ENCODE measurements around the gene GYPE. TPM values are rescaled to one million over a fixed set of nuclear protein-coding genes. Genes with fewer than 3 reads are reported as not detected.

Gene GYPE
- total RNA-seq = 1.6 and 2.1 TPM in 2 replicates

GRCh38 chr4:143905440-143905839 is at the start of gene GYPE:
TSS of gene GYPE (minus strand) at chr4:143905559. CDS start at chr4:143905507, 52 bp downstream.

Other genes starting within 250 kb of the GYPE start
- not detected in 2 replicates for gene FREM3, start 204.9 kb downstream of the GYPE start, total RNA-seq
- gene GYPB, start 113.8 kb upstream of the GYPE start, total RNA-seq = not detected in 2 replicates
- gene GYPA, start 235.2 kb upstream of the GYPE start, total RNA-seq = not detected in 2 replicates